NB4 (cell line): ENCODE results near the gene TMEM156.

ENCODE experiments used
- DNase-seq: peaks from one replicate; pipeline ENCODE4 v3.0.0; 2010; ENCODE audit warnings: low read depth
- H3K4me3 ChIP-seq: one replicate; pipeline ENCODE4 v1.5.1; 2011; ENCODE audit warnings: mild to moderate bottlenecking, low read depth, low read length, moderate library complexity
- MYC ChIP-seq: IDR thresholded peaks from 2 replicates; pipeline ENCODE4 v1.6.1; 2011; ENCODE audit warnings: low read depth, low read length
- POLR2A ChIP-seq: IDR thresholded peaks from 2 replicates; pipeline ENCODE4 v1.6.1; 2011; ENCODE audit warnings: mild to moderate bottlenecking; ENCODE audit not compliant: insufficient read length; ENCODE audit errors: extremely low read depth
- TF ChIP-seq, protein P1 (sequence below): IDR thresholded peaks from 2 replicates; pipeline ENCODE4 v1.6.1; 2011; ENCODE audit warnings: low read depth, low read length
- TF ChIP-seq, protein P2 (sequence below): IDR thresholded peaks from one replicate; pipeline ENCODE4 v1.5.1; 2012; ENCODE audit warnings: low read depth, low read length

Gene TMEM156

DNA sequence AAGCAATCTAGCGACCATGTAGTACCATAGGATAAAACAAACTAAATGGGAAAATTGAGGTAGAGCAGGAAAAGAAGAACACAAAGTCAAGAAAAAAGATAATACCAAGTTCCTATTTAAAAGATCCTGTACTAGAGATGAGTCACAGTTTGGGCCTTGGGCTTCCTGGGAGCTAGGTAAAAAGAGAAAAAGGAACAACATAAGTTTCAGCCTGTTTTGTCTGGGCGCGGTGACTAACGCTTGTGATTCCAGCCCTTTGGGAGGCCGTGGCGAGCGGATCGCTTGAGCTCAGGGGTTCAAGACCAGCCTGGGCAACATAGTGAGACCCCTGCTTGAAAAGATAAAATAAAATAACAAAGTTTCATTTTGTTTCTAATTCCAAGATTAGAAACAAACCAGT is 14.0 kb upstream of the TMEM156 start:
- H3K4me3 ChIP-seq = peak overlapping the region; percentile 83
- DNase-seq = peak; percentile 88

DNA sequence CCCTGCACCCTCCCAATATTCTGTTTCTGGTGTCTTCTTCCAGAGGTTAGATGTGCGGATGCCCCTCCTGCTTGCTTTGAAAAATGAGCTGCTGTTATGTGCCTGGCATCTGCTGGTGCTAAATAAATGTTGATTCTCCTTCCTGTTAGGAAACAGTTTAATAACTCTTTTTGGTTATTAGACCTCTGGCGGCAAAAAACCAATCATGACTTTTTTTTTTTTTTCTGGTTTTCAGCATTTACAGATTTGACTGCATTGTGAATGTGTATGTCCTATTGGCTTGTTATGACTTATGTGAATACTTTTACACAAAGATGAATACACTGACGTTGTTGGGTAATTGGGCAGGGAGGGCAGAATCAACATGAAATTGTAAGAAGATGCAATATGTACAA is 13.6 kb upstream of the TMEM156 start:
- peak; percentile 74 for DNase-seq
- peak overlapping the region; percentile 83 for H3K4me3 ChIP-seq
- no peak for TF ChIP-seq POLR2A
- TF ChIP-seq, protein P1, sequence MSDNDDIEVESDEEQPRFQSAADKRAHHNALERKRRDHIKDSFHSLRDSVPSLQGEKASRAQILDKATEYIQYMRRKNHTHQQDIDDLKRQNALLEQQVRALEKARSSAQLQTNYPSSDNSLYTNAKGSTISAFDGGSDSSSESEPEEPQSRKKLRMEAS = no peak
- TF ChIP-seq MYC = no peak
- TF ChIP-seq, protein P2, sequence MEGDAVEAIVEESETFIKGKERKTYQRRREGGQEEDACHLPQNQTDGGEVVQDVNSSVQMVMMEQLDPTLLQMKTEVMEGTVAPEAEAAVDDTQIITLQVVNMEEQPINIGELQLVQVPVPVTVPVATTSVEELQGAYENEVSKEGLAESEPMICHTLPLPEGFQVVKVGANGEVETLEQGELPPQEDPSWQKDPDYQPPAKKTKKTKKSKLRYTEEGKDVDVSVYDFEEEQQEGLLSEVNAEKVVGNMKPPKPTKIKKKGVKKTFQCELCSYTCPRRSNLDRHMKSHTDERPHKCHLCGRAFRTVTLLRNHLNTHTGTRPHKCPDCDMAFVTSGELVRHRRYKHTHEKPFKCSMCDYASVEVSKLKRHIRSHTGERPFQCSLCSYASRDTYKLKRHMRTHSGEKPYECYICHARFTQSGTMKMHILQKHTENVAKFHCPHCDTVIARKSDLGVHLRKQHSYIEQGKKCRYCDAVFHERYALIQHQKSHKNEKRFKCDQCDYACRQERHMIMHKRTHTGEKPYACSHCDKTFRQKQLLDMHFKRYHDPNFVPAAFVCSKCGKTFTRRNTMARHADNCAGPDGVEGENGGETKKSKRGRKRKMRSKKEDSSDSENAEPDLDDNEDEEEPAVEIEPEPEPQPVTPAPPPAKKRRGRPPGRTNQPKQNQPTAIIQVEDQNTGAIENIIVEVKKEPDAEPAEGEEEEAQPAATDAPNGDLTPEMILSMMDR = no peak

More for the DNA sequence above, 14.0 kb upstream of the TMEM156 start:
- TF ChIP-seq, protein P2 = no peak
- TF ChIP-seq MYC = no peak
- TF ChIP-seq, protein P1 = no peak
- TF ChIP-seq POLR2A = no peak

DNA sequence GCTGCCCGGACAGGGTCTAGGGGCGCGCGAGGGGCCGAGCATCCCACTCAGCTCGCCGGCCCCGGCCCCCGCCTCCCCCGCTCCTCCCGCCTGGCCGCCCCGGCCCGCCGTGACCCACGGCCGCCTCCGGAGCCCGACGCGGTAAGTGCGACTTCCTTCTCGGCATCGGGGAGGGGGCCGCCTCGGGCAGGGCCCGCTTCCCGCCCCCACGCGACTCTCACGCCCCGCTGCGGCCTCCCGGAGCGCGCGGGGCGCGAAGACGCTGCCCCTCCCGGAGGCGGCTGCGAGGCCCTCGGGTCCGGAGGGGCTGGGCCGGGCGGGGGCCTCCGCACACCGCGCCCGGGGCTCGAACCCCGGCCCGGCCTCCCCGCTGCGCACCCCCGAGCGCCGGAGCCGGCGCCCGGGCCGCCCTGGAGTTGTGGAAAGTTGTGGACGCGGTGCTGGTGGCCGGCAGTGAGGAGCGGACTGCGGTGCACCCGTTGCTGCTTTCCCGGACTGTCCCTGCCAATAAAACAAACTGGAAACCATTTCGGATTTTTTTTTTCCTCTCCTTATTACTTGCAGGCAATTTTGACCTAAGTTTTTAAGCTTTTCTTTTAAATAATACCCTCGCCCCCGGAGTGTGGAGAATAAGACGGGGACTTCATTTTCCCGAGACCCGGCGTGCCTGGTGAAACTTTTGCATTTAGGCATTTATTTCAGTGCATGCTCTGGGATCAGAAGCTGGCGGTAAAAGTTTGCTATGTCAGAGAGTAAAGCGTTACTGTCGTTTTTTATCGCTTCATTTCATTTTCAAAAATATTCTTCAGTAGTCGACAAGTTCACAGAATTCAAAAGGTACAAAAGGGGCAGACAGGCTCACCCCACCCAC is 13.0 kb upstream of the TMEM156 start:
- peak; percentile 80 for DNase-seq
- peak overlapping the region; percentile 83 for H3K4me3 ChIP-seq
- TF ChIP-seq, protein P1 = no peak
- 0 out of 2 replicates have a peak, but pooled peaks have one; percentile 26 for TF ChIP-seq MYC
- TF ChIP-seq, protein P2 = no peak

DNA sequence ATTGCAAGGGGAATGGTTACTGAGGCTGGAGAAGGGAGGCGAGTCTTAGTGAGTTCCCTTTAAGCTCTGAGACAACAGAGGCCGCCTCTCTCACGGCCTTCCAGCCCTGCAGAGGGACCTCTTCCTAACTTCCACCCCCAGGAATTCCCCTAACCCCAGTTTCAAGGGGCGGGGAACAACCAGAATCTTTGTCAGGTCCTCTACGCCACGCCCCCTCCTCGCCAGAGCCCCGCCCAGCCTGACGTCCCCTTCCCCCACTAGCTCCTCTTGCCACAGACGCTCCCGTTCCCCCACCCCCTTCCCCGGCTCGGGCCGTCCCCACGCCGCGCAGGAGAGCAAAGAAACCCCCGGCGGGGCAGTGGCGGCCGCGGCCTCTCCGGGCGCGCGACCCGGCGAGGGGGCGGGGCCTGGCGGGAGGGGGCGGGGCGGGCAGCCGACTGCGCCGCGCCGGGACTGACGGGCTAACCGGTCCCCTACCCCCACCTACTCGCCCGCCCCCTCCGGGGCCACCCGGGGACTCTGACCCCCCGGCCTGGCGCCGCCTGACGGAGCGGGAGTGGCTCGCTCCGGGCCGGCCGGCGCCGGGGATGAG is 12.3 kb upstream of the TMEM156 start:
- DNase-seq = peak; percentile 96
- TF ChIP-seq, protein P1 = no peak
- TF ChIP-seq, protein P2 = peak; percentile 10
- TF ChIP-seq POLR2A = no peak

DNA sequence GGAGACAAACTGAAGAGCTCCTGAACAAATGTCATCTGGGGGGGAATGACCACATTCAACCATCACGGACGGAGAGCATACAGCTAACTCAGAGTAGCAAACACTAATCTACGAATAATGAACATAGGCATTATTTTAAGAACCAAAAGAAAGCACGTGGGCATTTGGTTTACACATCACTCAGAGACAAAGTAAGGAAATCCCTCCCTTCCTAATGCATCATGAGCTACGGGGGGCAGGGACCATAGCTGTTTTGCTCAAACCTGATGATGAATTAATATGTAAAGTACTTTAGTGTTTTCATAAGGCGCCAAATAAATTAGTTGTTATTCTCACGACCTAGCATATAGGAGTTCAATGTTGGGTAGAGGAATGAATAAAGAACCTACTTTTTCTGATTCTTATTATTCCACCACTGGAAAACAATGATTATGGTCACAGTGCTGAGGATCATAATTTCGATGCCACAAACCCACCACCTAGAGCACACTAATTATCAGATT is 11.7 kb upstream of the TMEM156 start:
- peak; percentile 4; the same call in 1 of the 2 replicates for TF ChIP-seq MYC
- TF ChIP-seq, protein P1 = peak; percentile 80
- no peak for TF ChIP-seq POLR2A
- peak overlapping the region; percentile 80 for H3K4me3 ChIP-seq
- DNase-seq = peak; percentile 53

More for the DNA sequence above, 12.3 kb upstream of the TMEM156 start:
- H3K4me3 ChIP-seq = peak overlapping the region; percentile 80
